Rectal smooth muscle tissue (tissue), 1 donor: ENCODE results near the gene GRK1.

ENCODE experiments used
- H3K27ac ChIP-seq: one replicate; pipeline ENCODE4 v1.7.0; 2013; ENCODE audit warnings: low read depth, low read length, inconsistent platforms
- H3K27me3 ChIP-seq: one replicate; pipeline ENCODE4 v1.7.0; 2013; ENCODE audit warnings: low read length; ENCODE audit not compliant: control insufficient read depth, insufficient read depth
- H3K36me3 ChIP-seq: one replicate; pipeline ENCODE4 v1.7.0; 2013; ENCODE audit warnings: low read length; ENCODE audit not compliant: control insufficient read depth, insufficient read depth
- H3K4me1 ChIP-seq: one replicate; pipeline ENCODE4 v1.7.0; 2013; ENCODE audit warnings: low read length; ENCODE audit not compliant: control insufficient read depth, insufficient read depth
- H3K4me3 ChIP-seq: one replicate; pipeline ENCODE4 v1.7.0; 2013; ENCODE audit warnings: low read length
- H3K9ac ChIP-seq: one replicate; pipeline ENCODE4 v1.7.0; 2013; ENCODE audit warnings: low read length

GRK1 gene

GRCh38 chr13:113770937-113771336, 103.9 kb downstream of the GRK1 start:
- no peak overlapping the region for H3K9ac ChIP-seq
- H3K4me3 ChIP-seq = no peak overlapping the region
- peaks cover 1% of the 10 kb centered on the region for H3K27me3 ChIP-seq
- H3K36me3 ChIP-seq = no peaks in the 10 kb centered on the region
- no peak overlapping the region for H3K27ac ChIP-seq
- no peaks in the 10 kb centered on the region for H3K4me1 ChIP-seq

- Histone ChIP-seq H3K36me3 (no peaks in the 10 kb centered on the region), H3K27ac (no peak overlapping the region), H3K4me1 (no peaks in the 10 kb centered on the region), H3K4me3 (no peak overlapping the region), H3K9ac (no peak overlapping the region), H3K27me3 (peaks cover 1% of the 10 kb centered on the region)
Measured at GRCh38 chr13:113771709-113772331, 104.8 kb downstream of the GRK1 start.

- Histone ChIP-seq H3K4me3 (no peak overlapping the region), H3K4me1 (no peaks in the 10 kb centered on the region), H3K27me3 (peaks cover 1% of the 10 kb centered on the region), H3K27ac (no peak overlapping the region), H3K9ac (no peak overlapping the region), H3K36me3 (no peaks in the 10 kb centered on the region)
Measured at GRCh38 chr13:113774177-113775107, 107.4 kb downstream of the GRK1 start.

- Histone ChIP-seq H3K27ac (no peak overlapping the region), H3K36me3 (no peaks in the 10 kb centered on the region), H3K27me3 (peaks cover 1% of the 10 kb centered on the region), H3K9ac (no peak overlapping the region), H3K4me1 (no peaks in the 10 kb centered on the region), H3K4me3 (no peak overlapping the region)
Measured at GRCh38 chr13:113775451-113776145, 108.6 kb downstream of the GRK1 start.

DNA sequence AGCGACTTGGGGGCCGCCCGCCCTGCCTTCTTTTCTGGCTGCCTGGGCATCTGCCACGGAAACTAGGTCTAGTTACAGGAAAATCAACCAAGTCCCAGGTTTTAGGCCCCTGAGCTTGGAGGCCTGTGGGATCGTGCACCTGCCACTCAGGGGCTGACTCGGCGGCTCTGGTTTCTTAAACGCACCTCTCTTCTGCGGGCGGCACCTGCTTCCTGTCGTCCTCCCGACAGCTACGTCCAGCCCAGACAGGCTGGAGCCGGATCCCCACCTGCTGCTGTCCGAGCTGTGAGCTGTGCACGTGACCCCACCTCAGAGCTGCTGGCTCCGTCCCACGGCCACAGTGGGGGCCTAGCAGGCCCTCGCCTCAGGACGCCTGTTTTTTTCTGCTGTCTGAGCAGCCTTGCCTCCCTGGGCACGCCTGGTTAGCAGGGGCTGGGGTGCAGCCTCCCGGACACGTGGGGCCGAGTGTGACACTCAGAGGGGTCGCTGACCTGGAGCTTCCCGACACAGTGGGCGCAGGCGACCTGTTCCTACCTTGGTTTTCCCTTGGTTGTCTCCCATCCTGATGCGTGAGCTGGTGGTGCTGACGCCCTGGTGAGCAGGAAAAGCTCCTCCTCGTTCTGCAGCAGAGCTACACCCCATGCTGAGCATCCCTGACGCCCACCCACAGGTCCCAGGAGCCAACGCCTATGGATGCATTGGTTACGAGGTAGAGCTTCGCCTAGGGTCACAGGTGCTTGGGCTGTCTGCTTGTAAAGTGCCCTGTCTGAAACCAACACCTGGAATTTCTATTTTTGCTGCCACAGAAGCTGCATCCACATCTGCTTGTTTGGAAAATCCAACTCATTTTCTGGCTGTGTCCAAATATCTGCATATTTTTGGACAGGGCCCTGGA, 109.5 kb downstream of the GRK1 start:
- H3K27ac ChIP-seq = no peak overlapping the region
- no peak overlapping the region for H3K9ac ChIP-seq
- H3K27me3 ChIP-seq = peaks cover 1% of the 10 kb centered on the region
- H3K4me1 ChIP-seq = no peaks in the 10 kb centered on the region
- H3K4me3 ChIP-seq = no peak overlapping the region
- H3K36me3 ChIP-seq = no peaks in the 10 kb centered on the region

- no peak overlapping the region for H3K9ac ChIP-seq
- peaks cover 1% of the 10 kb centered on the region for H3K27me3 ChIP-seq
- H3K27ac ChIP-seq = no peak overlapping the region
- no peaks in the 10 kb centered on the region for H3K36me3 ChIP-seq
- H3K4me3 ChIP-seq = no peak overlapping the region
- H3K4me1 ChIP-seq = no peaks in the 10 kb centered on the region
Measured at GRCh38 chr13:113777311-113778260, 110.6 kb downstream of the GRK1 start.

- H3K36me3 ChIP-seq = no peaks in the 10 kb centered on the region
Measured at GRCh38 chr13:113781571-113781970, 114.6 kb downstream of the GRK1 start.

GRCh38 chr13:113782472-113782871, 115.5 kb downstream of the GRK1 start:
- no peak overlapping the region for H3K27ac ChIP-seq
- no peak overlapping the region for H3K9ac ChIP-seq
- no peaks in the 10 kb centered on the region for H3K4me1 ChIP-seq
- no peak overlapping the region for H3K4me3 ChIP-seq
- H3K36me3 ChIP-seq = no peaks in the 10 kb centered on the region
- H3K27me3 ChIP-seq = peaks cover 3% of the 10 kb centered on the region

More at GRCh38 chr13:113781571-113781970, 114.6 kb downstream of the GRK1 start:
- no peak overlapping the region for H3K9ac ChIP-seq
- H3K27ac ChIP-seq = no peak overlapping the region
- H3K4me1 ChIP-seq = no peaks in the 10 kb centered on the region
- peaks cover 3% of the 10 kb centered on the region for H3K27me3 ChIP-seq
- H3K4me3 ChIP-seq = no peak overlapping the region

DNA sequence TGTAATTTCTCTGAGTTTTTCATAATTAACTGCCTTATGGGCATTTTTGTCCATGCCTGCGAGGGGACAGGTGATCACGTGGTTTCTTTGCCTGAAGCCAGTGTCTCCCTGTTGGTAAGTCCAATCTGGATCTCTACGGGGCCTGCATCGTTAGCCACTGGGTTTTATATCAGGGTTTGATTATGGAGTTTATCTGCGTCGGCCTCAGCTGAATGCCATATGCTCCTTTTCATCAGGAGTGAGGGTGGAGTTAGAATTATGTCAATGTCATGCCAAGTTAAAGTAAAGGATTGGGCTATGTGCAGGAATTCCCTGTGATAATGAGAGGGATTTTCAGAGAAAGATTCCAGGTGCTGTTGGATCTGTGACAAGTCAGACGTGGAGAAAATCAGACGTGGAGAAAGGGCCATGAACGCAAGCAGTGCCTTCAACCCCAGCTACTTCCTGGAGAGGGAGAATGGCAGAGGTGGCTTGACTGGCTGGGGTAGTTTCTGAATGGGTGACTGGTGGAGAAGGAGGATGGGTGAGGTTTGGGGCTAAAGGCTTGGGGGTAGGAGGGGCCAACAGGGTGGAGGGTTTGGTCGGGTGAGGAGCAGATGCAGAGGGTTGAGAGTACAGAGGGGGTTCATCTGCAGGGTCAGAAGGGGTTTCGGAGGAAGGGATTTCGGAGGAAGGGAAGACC, 116.3 kb downstream of the GRK1 start:
- Histone ChIP-seq H3K9ac (no peak overlapping the region), H3K36me3 (no peaks in the 10 kb centered on the region), H3K4me3 (no peak overlapping the region), H3K27me3 (peaks cover 3% of the 10 kb centered on the region), H3K27ac (no peak overlapping the region), H3K4me1 (no peaks in the 10 kb centered on the region)

DNA sequence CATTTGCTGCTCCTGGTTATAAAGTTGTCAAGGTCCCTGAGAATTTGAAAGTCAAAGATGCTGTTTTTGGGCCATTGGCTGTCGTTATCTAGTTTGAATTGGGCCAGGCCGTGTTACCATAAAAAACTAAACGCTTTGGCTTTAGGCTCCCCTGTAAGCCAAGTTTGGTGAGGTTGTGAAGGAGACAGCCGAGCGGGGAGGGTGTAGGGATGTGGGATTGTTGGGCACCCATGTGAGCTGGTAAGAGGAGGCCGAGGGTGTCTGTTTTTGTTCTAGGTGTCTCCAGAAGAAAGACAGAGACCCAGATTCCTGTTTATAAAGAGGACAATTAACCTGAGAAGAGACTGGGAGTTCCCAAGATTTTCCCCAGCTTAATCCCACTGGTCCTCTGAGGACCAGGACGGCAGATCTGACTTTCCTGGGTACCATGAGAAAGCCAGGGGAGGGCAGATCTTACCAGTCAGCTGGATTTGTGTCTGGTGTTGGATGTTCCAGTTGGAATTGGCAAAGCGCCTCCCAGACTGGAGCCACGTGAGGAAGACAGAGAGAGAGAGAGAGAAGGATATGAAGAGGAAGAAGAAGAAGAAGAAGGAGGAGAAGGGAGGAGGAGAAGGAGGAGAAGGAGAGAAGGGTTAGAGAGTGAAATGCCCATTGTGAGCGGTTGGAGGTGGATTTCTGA, 117.1 kb downstream of the GRK1 start:
- Histone ChIP-seq H3K27ac (no peak overlapping the region), H3K4me3 (no peak overlapping the region), H3K27me3 (peaks cover 3% of the 10 kb centered on the region), H3K4me1 (no peaks in the 10 kb centered on the region), H3K9ac (no peak overlapping the region), H3K36me3 (no peaks in the 10 kb centered on the region)
